Measurements from ENCODE around the gene SLC45A1.

SLC45A1 gene

GRCh38 chr1:8356256-8357209, 38.6 kb downstream of the SLC45A1 start:
- no peak for DNase-seq

GRCh38 chr1:8357329-8358101, 39.6 kb downstream of the SLC45A1 start:
- no peak for DNase-seq

- DNase-seq = no peak
Measured at GRCh38 chr1:8358241-8358896, 40.5 kb downstream of the SLC45A1 start.

GRCh38 chr1:8358897-8359616, 41.1 kb downstream of the SLC45A1 start:
- no peak for DNase-seq

- DNase-seq = no peak
Measured at GRCh38 chr1:8359617-8360481, 41.9 kb downstream of the SLC45A1 start.

- no peak for DNase-seq
Measured at GRCh38 chr1:8360493-8361197, 42.7 kb downstream of the SLC45A1 start.

- no peak for DNase-seq
Measured at GRCh38 chr1:8361198-8361849, 43.4 kb downstream of the SLC45A1 start.

- no peak for DNase-seq
Measured at GRCh38 chr1:8362701-8363101, 44.8 kb downstream of the SLC45A1 start.

GRCh38 chr1:8363186-8363766, 45.4 kb downstream of the SLC45A1 start:
- DNase-seq = no peak

GRCh38 chr1:8363767-8364301, 45.9 kb downstream of the SLC45A1 start:
- DNase-seq = no peak

GRCh38 chr1:8364528-8365442, 46.9 kb downstream of the SLC45A1 start:
- no peak for DNase-seq

GRCh38 chr1:8365661-8366362, 47.9 kb downstream of the SLC45A1 start:
- DNase-seq = no peak

- no peak for DNase-seq
Measured at GRCh38 chr1:8367571-8368194, 49.8 kb downstream of the SLC45A1 start.

GRCh38 chr1:8368956-8369639, 51.2 kb downstream of the SLC45A1 start:
- DNase-seq = no peak

- peak; percentile 41 for DNase-seq
Measured at GRCh38 chr1:8370046-8370881, 52.4 kb downstream of the SLC45A1 start.

GRCh38 chr1:8370905-8371315, 53.0 kb downstream of the SLC45A1 start:
- peak; percentile 37 for DNase-seq

All from fibroblast of upper back skin (primary cell).